Endothelial cell (in vitro differentiated cells): ENCODE results near the gene MINDY3. TPM values are rescaled to one million over a fixed set of nuclear protein-coding genes. Genes with fewer than 3 reads are reported as not detected.

Experiments used
- DNase-seq: peaks from one replicate; pipeline ENCODE4 v3.0.0; 2021; ENCODE audit warnings: low spot score
- H3K27ac Mint-ChIP-seq: one replicate; pipeline ENCODE4 v1.8.0; 2021; ENCODE audit warnings: mixed read lengths, inconsistent platforms; ENCODE audit not compliant: unreplicated experiment
- H3K27me3 Mint-ChIP-seq: one replicate; pipeline ENCODE4 v1.8.0; 2021; ENCODE audit warnings: mild to moderate bottlenecking, moderate library complexity, mixed read lengths, inconsistent platforms; ENCODE audit not compliant: unreplicated experiment
- H3K36me3 Mint-ChIP-seq: one replicate; pipeline ENCODE4 v1.8.0; 2021; ENCODE audit warnings: mild to moderate bottlenecking, low read depth, mixed read lengths, inconsistent platforms; ENCODE audit not compliant: unreplicated experiment
- H3K4me1 Mint-ChIP-seq: one replicate; pipeline ENCODE4 v1.8.0; 2021; ENCODE audit warnings: mild to moderate bottlenecking, mixed read lengths, inconsistent platforms; ENCODE audit not compliant: unreplicated experiment
- H3K4me3 Mint-ChIP-seq: one replicate; pipeline ENCODE4 v1.8.0; 2021; ENCODE audit warnings: mild to moderate bottlenecking, mixed read lengths, inconsistent platforms; ENCODE audit not compliant: unreplicated experiment
- H3K9me3 Mint-ChIP-seq: one replicate; pipeline ENCODE4 v1.8.0; 2021; ENCODE audit warnings: mixed read lengths, inconsistent platforms; ENCODE audit not compliant: unreplicated experiment
- total RNA-seq: library from RNA; stranded (reverse); fragmentation: NEBNext Ultra II Directional; extraction: Animal tissue kit (Norgen Biotek cat#: 25700); gene quantifications from one replicate; pipeline ENCODE4 v1.2.1, GENCODE V29; 2021; ENCODE audit not compliant: unreplicated experiment
- TF ChIP-seq, protein P1 (sequence below): fragments of 200-600 bp; sonication (generic); IDR thresholded peaks from one replicate; pipeline ENCODE4 v1.5.0; 2021; ENCODE audit warnings: antibody characterized with exemption; ENCODE audit not compliant: unreplicated experiment

MINDY3 gene
- total RNA-seq, 1 donor from 2014 or later: 26.1 TPM

GRCh38 chr10:15849316-15849715, 11.0 kb downstream of the MINDY3 start:
- H3K36me3 Mint-ChIP-seq: peaks cover 23% of the 10 kb centered on the region
- DNase-seq: no peak
- no peak overlapping the region for H3K4me3 Mint-ChIP-seq
- H3K9me3 Mint-ChIP-seq: no peaks in the 10 kb centered on the region
- TF ChIP-seq, protein P1, sequence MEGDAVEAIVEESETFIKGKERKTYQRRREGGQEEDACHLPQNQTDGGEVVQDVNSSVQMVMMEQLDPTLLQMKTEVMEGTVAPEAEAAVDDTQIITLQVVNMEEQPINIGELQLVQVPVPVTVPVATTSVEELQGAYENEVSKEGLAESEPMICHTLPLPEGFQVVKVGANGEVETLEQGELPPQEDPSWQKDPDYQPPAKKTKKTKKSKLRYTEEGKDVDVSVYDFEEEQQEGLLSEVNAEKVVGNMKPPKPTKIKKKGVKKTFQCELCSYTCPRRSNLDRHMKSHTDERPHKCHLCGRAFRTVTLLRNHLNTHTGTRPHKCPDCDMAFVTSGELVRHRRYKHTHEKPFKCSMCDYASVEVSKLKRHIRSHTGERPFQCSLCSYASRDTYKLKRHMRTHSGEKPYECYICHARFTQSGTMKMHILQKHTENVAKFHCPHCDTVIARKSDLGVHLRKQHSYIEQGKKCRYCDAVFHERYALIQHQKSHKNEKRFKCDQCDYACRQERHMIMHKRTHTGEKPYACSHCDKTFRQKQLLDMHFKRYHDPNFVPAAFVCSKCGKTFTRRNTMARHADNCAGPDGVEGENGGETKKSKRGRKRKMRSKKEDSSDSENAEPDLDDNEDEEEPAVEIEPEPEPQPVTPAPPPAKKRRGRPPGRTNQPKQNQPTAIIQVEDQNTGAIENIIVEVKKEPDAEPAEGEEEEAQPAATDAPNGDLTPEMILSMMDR: no peak
- no peak overlapping the region for H3K27ac Mint-ChIP-seq
- peaks cover 3% of the 10 kb centered on the region for H3K4me1 Mint-ChIP-seq
- peaks cover 1% of the 10 kb centered on the region for H3K27me3 Mint-ChIP-seq

- Mint-ChIP-seq H3K27me3 (peaks cover 1% of the 10 kb centered on the region), H3K4me1 (peaks cover 7% of the 10 kb centered on the region), H3K36me3 (peaks cover 23% of the 10 kb centered on the region), H3K27ac (no peak overlapping the region), H3K4me3 (no peak overlapping the region), H3K9me3 (no peaks in the 10 kb centered on the region)
- no peak for DNase-seq
- TF ChIP-seq, protein P1: no peak
These were observed 12.8 kb downstream of the MINDY3 start for GRCh38 chr10:15847481-15847880.

- Mint-ChIP-seq H3K36me3 (no peaks in the 10 kb centered on the region), H3K4me1 (peaks cover 12% of the 10 kb centered on the region), H3K9me3 (no peaks in the 10 kb centered on the region), H3K4me3 (no peak overlapping the region), H3K27ac (no peak overlapping the region), H3K27me3 (no peaks in the 10 kb centered on the region)
- TF ChIP-seq, protein P1: no peak
- no peak for DNase-seq
These were observed 15.8 kb downstream of the MINDY3 start for GRCh38 chr10:15844517-15844916.

GRCh38 chr10:15843695-15844094, 16.6 kb downstream of the MINDY3 start:
- H3K27ac Mint-ChIP-seq: no peak overlapping the region
- peaks cover 9% of the 10 kb centered on the region for H3K4me1 Mint-ChIP-seq
- no peaks in the 10 kb centered on the region for H3K9me3 Mint-ChIP-seq
- TF ChIP-seq, protein P1: no peak
- DNase-seq: no peak
- no peak overlapping the region for H3K4me3 Mint-ChIP-seq
- H3K27me3 Mint-ChIP-seq: no peaks in the 10 kb centered on the region
- H3K36me3 Mint-ChIP-seq: no peaks in the 10 kb centered on the region

GRCh38 chr10:15842556-15843169, 17.6 kb downstream of the MINDY3 start:
- no peaks in the 10 kb centered on the region for H3K9me3 Mint-ChIP-seq

More at GRCh38 chr10:15842556-15843169, 17.6 kb downstream of the MINDY3 start:
- peaks cover 9% of the 10 kb centered on the region for H3K4me1 Mint-ChIP-seq
- TF ChIP-seq, protein P1: no peak
- no peak overlapping the region for H3K27ac Mint-ChIP-seq
- DNase-seq: no peak
- no peaks in the 10 kb centered on the region for H3K27me3 Mint-ChIP-seq
- H3K4me3 Mint-ChIP-seq: no peak overlapping the region
- H3K36me3 Mint-ChIP-seq: no peaks in the 10 kb centered on the region
